Activated CD4-positive, alpha-beta T cell treated with anti-CD3 and anti-CD28 coated beads, Interleukin-10, Interleukin-2, amounts not matched to agents 100 ng/mL and 50 ng/mL, durations not matched to agents 16 hours and 8 hours (primary cell): ENCODE results near the gene CLDN6.

Experiments
- DNase-seq: peaks from one replicate; pipeline ENCODE4 v3.0.0-alpha.2; 2020

CLDN6 gene

DNA sequence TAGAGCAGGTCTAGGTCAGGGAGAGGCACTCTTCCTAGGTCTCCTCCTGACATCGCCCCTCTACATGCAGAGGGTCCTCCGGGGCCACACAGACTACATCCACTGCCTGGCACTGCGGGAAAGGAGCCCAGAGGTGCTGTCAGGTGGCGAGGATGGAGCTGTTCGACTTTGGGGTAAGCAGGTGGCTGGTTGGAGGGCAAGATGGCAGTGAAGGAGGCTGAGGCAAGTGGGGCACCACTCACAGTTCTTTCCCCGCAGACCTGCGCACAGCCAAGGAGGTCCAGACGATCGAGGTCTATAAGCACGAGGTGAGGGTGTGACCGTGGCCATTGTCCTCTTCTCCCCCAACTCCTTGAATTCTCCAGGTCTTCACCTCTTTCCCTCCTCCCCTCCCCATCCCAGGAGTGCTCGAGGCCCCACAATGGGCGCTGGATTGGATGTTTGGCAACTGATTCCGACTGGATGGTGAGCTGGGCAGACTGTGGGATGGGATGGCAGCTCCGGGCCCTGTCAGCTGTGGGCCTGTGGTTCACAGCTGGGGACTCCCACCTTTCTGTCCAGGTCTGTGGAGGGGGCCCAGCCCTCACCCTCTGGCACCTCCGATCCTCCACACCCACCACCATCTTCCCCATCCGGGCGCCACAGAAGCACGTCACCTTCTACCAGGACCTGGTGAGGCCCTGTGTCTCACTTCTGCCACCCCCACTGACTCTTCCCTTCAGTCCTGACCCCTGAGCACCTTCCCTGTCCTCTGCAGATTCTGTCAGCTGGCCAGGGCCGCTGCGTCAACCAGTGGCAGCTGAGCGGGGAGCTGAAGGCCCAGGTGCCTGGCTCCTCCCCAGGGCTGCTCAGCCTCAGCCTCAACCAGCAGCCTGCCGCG is 8.9 kb upstream of the CLDN6 start:
- DNase-seq: no peak

DNA sequence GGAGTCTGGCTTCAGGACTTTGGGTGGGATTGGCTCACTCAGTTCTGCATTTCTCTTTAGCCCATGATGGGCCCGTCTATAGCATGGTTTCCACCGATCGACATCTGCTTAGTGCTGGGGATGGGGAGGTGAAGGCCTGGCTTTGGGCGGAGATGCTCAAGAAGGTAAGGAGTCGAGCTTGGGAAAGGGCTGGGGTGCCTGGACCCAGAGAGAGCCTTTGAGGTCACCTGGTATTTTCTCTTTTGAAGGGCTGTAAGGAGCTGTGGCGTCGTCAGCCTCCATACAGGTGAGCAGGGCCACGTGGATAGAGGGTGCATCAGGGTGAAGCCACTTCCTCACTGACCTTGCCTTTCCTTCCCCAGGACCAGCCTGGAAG is 8.0 kb upstream of the CLDN6 start:
- DNase-seq: no peak

GRCh38 chr16:3025032-3026002 is 7.3 kb upstream of the CLDN6 start:
- DNase-seq: no peak

DNA sequence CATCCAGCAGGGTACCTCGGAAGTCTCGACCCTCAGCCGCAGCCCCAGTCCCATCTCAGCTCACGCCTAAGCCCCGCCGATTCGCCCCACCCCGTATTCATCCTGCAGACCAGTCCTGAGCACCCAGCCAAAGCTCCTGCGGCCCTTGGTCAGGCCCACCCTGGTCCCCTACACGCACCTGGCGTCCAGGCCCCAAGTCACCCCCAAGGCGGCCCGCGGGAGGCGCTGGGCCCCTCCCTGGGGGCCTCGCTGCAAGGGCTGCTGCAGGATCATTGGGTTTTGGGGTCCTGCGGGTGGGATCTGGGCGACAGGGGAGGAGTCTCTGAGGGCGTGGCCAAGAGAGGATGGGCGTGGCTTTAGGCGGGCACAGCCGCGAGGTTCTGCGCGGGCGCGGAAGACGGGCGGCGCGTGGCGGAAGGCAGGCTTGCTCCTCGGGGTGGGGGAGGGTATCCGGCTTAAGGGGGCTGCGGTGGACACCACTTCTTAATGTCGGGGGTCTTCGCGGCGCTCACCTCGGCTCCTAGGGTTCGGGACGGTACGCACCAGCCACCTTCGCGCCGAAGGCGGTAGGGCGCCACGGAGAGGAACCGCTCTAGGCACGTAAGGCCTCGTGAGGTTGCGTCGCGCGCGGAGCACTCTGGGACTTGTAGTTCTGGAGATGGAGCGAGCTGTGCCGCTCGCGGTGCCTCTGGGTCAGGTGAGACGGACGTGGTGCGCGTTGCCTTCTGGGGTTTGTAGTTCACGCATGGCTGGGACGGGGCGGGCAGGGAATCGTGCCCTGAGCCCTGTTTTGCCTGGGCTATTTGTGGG is 5.9 kb upstream of the CLDN6 start, which contains the start of the genes HCFC1R1 and THOC6:
HCFC1R1 (minus strand) TSS at position 274 of the 810 bp plus-strand sequence; CDS start at position 273, 1 bp downstream.
THOC6 (plus strand) TSS at position 367 of the 810 bp plus-strand sequence; CDS start at position 659, 292 bp downstream.
- DNase-seq: peak; percentile 98

DNA sequence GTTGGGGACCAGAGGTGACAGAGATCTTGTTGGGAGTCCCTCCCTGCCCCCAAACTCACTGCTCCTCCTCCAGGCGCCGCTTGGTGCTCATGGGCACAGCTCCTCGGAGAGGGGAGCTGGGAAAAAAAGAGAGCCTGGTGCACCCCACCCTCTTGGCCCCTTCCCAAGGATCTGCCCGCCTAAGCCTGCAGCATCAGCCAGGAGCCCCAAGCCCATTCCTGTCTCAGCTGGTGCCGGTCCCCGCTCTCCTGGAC is 5.4 kb upstream of the CLDN6 start:
- no peak for DNase-seq

- peak; percentile 34 for DNase-seq
Observed at GRCh38 chr16:3022684-3023414, 4.9 kb upstream of the CLDN6 start.

DNA sequence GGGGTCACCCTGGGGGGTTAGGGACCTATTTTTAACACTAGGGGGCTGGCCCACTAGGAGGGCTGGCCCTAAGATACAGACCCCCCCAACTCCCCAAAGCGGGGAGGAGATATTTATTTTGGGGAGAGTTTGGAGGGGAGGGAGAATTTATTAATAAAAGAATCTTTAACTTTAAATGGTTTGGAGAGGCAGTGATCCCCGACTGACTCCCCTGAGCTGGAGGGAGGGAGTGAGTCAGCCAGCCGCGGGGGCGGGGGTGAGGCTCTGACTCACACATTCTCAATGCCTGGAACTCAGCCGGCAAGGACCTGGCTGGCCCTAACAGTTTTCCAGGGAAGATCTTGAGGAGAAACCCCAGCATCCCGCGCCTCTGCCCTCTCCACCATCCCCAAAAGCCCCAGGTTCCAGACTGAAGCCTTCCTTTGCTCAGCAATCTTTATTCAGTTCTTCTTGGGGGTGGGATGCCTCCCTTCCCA is 4.3 kb upstream of the CLDN6 start:
- DNase-seq: peak; percentile 89

DNA sequence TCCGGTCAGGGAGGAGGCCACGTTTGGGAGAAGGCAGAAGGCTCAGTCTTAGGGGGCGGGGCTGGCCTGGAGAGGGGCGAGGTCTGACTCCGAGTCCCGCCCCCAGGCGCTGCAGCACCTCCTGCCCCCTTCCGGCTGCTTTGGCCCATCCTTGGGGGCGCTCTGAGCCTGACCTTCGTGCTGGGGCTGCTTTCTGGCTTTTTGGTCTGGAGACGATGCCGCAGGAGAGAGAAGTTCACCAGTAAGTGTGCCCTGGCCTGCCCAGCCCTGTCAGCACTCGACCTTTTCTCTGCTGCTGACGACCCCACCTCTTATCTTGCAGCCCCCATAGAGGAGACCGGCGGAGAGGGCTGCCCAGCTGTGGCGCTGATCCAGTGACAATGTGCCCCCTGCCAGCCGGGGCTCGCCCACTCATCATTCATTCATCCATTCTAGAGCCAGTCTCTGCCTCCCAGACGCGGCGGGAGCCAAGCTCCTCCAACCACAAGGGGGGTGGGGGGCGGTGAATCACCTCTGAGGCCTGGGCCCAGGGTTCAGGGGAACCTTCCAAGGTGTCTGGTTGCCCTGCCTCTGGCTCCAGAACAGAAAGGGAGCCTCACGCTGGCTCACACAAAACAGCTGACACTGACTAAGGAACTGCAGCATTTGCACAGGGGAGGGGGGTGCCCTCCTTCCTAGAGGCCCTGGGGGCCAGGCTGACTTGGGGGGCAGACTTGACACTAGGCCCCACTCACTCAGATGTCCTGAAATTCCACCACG is 3.6 kb upstream of the CLDN6 start:
- DNase-seq: peak; percentile 80

DNA sequence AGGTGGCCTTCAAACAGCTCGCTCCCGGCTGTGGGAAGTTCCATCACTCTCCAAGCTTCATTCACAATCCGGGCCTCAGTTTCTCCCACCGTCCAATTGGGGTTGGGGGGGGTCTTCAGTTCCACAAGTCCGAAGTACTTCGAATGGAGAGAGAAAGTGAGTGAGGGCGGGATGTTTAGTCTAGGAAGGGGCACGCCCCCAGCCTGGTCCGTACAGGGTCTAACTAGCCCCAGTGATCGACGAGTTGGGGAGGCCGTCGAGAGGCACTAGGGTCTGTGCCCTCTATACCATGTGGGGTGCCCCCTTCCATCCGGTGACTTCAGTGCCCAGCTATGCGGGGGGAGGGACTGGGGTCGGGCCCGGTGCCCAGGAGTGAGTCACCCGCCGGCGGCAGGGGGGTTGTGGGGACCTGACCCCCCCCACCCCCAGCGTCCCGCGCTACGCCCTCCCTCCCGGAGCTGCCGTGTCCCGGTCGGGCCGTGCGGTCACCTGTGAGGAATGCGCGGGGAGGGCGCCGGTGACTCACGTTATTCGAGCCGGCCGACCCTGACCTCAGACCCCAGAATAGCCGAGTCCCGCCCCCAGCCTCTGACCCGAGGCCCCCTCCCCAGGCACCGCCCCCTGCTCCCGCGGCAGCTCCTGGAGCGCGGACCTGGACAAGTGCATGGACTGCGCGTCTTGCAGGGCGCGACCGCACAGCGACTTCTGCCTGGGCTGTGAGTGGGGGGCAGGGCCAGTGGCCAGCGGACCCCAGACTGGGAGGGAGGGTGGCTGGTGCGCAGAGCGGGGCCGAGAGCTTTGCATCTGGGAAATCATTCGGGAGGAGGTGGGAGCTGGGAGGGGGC is 2.8 kb upstream of the CLDN6 start:
- peak; percentile 37 for DNase-seq

DNA sequence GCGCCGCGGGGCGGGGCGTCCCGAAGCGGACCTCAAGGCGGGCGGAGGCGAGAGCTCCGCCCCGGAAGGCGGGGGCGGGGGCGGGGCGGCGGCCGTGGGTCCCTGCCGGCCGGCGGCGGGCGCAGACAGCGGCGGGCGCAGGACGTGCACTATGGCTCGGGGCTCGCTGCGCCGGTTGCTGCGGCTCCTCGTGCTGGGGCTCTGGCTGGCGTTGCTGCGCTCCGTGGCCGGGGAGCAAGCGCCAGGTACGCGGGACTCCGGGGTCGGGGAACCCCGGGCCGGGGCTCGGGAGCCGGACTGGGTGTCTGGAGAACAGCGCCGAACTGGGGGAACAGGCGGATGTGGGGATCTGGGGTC is 2.2 kb upstream of the CLDN6 start, which contains the start of gene TNFRSF12A:
TNFRSF12A (plus strand) TSS at position 122 of the 357 bp plus-strand sequence; CDS start at position 152, 30 bp downstream.
- DNase-seq: peak; percentile 84

DNA sequence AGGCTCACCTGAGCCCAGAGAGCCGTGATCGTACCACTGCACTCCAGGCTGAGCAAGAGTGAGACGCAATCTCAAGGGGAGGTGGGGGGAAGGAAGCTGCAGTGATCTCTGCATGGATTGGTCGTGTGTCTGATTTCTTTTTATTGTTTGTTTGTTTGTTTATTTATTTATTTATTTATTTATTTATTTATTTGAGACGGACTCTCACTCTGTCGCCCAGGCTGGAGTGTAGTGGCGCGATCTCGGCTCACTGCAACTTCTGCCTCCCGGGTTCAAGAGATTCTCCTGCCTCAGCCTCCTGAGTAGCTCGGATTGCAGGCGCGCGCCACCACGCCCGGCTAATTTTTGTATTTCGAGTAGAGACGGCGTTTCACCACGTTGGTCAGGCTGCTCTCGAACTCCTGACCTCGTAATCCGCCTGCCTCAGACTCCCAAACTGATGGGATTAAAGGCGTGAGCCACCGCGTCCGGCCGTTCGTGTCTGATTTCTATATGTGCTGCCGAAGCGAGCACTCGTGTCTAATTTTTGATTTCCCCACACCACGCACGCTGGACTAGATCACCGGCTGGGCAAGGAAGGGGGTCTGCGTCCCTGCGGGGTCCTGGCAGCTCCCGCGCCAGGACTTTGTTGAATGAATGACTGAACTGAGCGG is 1.7 kb upstream of the CLDN6 start:
- no peak for DNase-seq

GRCh38 chr16:3017344-3017743 is 639 bp downstream of the CLDN6 start:
- DNase-seq: no peak

GRCh38 chr16:3015865-3016521 is 2.0 kb downstream of the CLDN6 start:
- DNase-seq: no peak

DNA sequence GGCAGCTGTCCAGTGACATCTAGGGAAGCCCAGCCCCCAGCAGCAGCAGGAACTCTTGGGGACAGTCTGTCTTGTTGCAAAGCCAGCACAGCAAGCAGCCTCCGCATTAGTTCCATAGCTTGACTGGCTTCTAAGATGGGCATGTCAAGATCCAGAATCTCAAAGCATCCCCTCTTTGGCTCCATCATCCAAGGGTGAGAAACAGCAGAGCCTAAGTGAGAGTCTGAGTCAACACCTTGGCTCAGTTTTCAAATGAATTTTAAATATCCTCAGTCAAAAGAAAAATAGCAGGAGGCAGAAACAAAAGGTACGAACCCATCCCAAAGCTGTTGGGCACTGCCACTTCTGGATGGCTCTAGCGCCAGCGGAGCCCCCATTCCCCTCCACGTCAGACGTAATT is 3.0 kb downstream of the CLDN6 start:
- DNase-seq: no peak

DNA sequence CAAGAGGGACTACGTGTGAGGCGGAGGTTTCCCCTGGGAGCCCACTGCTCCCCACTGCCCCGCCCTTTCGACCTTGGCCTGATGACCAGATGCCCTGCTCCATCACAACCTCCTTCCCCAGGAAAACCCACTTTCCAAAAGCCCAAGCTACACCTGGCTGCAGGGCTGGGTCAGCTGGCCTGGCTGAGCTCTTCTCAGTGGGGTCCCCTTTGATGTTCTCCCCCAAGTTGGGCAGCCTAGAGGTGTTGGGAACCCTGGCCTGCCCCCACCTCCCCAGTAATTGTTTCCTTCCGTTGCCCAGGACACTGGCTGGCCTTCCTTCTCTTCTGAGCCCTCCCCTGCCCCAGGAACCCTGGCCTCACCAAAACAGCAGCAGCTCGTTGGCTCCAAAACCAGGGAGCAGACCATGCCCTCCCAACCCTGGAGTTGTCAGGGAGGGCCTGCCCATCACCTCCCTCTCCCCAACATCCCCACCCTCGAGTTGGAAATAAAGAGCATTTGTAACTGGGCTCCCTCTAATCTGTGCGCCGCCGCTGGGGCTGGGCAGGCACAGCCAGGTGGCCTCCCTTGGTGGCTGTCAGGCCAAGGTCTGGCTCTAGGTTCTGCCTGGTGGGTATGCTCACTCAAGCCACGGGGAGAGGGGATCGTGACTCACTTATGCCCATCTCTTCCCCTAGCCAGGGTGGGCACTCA is 3.8 kb downstream of the CLDN6 start:
- no peak for DNase-seq

GRCh38 chr16:3013491-3013951 is 4.5 kb downstream of the CLDN6 start:
- no peak for DNase-seq

DNA sequence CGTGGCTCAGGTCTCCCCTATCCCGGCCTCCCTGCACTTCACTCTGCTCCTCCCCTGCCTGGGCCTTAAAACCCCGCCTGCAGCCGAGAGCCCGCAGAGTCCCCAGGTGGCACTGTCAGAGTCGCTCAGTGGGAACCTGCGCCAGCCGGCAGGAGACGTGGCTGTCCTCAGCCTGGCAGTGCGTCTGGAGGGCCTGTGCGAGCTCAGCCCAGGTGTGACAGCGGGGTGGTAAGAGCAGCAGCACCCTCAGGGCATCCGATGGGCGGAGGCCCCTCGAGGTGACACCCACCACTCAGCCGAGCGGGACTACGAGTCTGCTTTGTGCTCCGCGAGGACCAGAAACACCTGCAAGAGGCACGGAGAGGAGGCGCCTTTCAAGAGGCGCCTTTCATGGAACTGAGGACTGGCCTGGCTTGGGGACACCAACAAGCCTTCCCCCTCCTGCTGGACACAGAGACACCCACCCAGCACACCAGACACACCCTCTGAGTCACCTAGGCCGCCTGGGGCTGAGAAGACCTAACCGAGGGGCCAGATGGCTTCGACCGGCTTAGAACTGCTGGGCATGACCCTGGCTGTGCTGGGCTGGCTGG is 5.1 kb downstream of the CLDN6 start, which contains the start of gene CLDN9:
CLDN9 (plus strand) TSS at position 96 of the 593 bp plus-strand sequence; CDS start at position 536, 440 bp downstream.
- no peak for DNase-seq

DNA sequence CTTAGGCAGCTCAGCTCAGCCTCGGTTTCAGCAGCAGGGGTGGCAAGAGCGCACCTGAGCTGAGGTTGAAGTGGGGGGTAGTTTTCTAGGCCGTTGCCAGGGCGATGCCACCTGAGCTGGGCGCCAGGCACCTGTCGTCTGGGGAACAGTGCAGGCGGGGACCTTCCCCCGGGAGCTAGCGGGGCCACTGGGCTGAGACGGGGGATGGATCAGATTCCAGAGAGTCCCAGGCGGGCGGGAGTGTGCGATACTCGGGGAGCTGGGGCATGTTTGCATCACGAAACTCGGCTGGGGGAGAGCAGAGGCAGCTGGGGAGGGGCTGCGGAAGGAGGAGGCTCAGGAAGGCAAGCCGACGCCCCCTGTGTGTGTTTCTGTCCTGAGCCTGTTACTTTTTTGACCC is 5.7 kb downstream of the CLDN6 start:
- no peak for DNase-seq
